Measurements from ENCODE around the gene SNX33.
"Not testable (repeated sequence)": the region's sequence is repeated elsewhere in the genome, so short reads cannot be mapped to it uniquely, and the experiment has no call there.

The SNX33 gene

GRCh38 chr15:75702436-75702835, 54.7 kb downstream of the SNX33 start:
- peak overlapping the region in 8 of 10 experiments; percentile 25 to 63 (median 48); a peak in 12 of 20 replicates for H3K4me3 ChIP-seq
- peak overlapping the region; percentile 90 to 100 (median 100) for H3K4me2 ChIP-seq
- H3K4me1 ChIP-seq: peaks cover 83 to 91% (median 89%) of the 10 kb centered on the region in 10 experiments
- H3K9ac ChIP-seq: peak overlapping the region; percentile 20 to 87 (median 81); a peak in 21 of 22 replicates
- H3K36me3 ChIP-seq: no peaks in the 10 kb centered on the region
- peaks cover 0 to 4% (median 0%) of the 10 kb centered on the region in 11 experiments; a peak in 2 of 22 replicates for H4K20me1 ChIP-seq
- H3K27ac ChIP-seq: peak overlapping the region; percentile 12 to 95 (median 91); a peak in 21 of 22 replicates
- H3K27me3 ChIP-seq: peaks cover 0 to 4% (median 0%) of the 10 kb centered on the region in 11 experiments; a peak in 1 of 22 replicates
- no peak for TF ChIP-seq Cebpa-rat (IDR thresholded peaks at IDR 0.05)
- H3K9me3 ChIP-seq (replicated peaks in 1 of 11): no peaks in the 10 kb centered on the region

- H3K9me3 ChIP-seq (replicated peaks in 1 of 11); H3K4me3 ChIP-seq; H3K36me3 ChIP-seq; H3K27me3 ChIP-seq; H4K20me1 ChIP-seq: not testable (repeated sequence)
- Histone ChIP-seq H3K4me2 (peak overlapping the region; percentile 50 to 89 (median 77)), H3K9ac (peak overlapping the region in 10 of 11 experiments; percentile 59 to 80 (median 72); a peak in 18 of 22 replicates), H3K27ac (peak overlapping the region in 10 of 11 experiments; percentile 51 to 90 (median 84); a peak in 20 of 22 replicates), H3K4me1 (peaks cover 71 to 85% (median 83%) of the 10 kb centered on the region in 10 experiments)
Measured at GRCh38 chr15:75703440-75704262, 55.9 kb downstream of the SNX33 start.

GRCh38 chr15:75704263-75704615, 56.5 kb downstream of the SNX33 start:
- H3K4me1 ChIP-seq: peaks cover 67 to 85% (median 83%) of the 10 kb centered on the region in 10 experiments
- no peak overlapping the region for H3K4me3 ChIP-seq
- TF ChIP-seq Cebpa-rat (IDR thresholded peaks at IDR 0.05): no peak
- H3K27ac ChIP-seq: peak overlapping the region in 10 of 11 experiments; percentile 49 to 88 (median 82); a peak in 20 of 22 replicates
- no peaks in the 10 kb centered on the region for H3K36me3 ChIP-seq
- H4K20me1 ChIP-seq: peaks cover 0 to 4% (median 0%) of the 10 kb centered on the region in 11 experiments; a peak in 2 of 22 replicates
- H3K9ac ChIP-seq: peak overlapping the region; percentile 34 to 76 (median 64); a peak in 18 of 22 replicates
- H3K4me2 ChIP-seq: peak overlapping the region; percentile 44 to 89 (median 77)
- H3K9me3 ChIP-seq (replicated peaks in 1 of 11): no peaks in the 10 kb centered on the region
- no peaks in the 10 kb centered on the region for H3K27me3 ChIP-seq

- no peak overlapping the region for H3K4me3 ChIP-seq
- no peak for TF ChIP-seq Cebpa-rat (IDR thresholded peaks at IDR 0.05)
- H3K27me3 ChIP-seq: no peaks in the 10 kb centered on the region
- peak overlapping the region; percentile 34 to 76 (median 64); a peak in 18 of 22 replicates for H3K9ac ChIP-seq
- peak overlapping the region; percentile 44 to 89 (median 77) for H3K4me2 ChIP-seq
- H3K4me1 ChIP-seq: peaks cover 67 to 85% (median 83%) of the 10 kb centered on the region in 10 experiments
- no peaks in the 10 kb centered on the region for H3K36me3 ChIP-seq
- H3K9me3 ChIP-seq (replicated peaks in 1 of 11): no peaks in the 10 kb centered on the region
- peaks cover 0 to 3% (median 0%) of the 10 kb centered on the region in 11 experiments; a peak in 2 of 22 replicates for H4K20me1 ChIP-seq
- H3K27ac ChIP-seq: peak overlapping the region in 10 of 11 experiments; percentile 49 to 88 (median 82); a peak in 20 of 22 replicates
Measured at GRCh38 chr15:75704618-75705017, 56.9 kb downstream of the SNX33 start.

- peak overlapping the region; percentile 62 to 89 (median 77) for H3K4me2 ChIP-seq
- H3K9me3 ChIP-seq (replicated peaks in 1 of 11); H3K4me3 ChIP-seq; H3K27me3 ChIP-seq; H4K20me1 ChIP-seq; H3K36me3 ChIP-seq: not testable (repeated sequence)
- peak overlapping the region in 9 of 11 experiments; percentile 71 to 88 (median 82); a peak in 15 of 22 replicates for H3K27ac ChIP-seq
- peak overlapping the region in 9 of 11 experiments; percentile 43 to 76 (median 70); a peak in 10 of 22 replicates for H3K9ac ChIP-seq
- peaks cover 60 to 82% (median 79%) of the 10 kb centered on the region in 10 experiments for H3K4me1 ChIP-seq
Measured at GRCh38 chr15:75705375-75705774, 57.7 kb downstream of the SNX33 start.

GRCh38 chr15:75705854-75706681, 58.4 kb downstream of the SNX33 start:
- TF ChIP-seq Cebpa-rat (IDR thresholded peaks at IDR 0.05): no peak
- no peak overlapping the region for H3K4me3 ChIP-seq
- peak overlapping the region; percentile 62 to 89 (median 77) for H3K4me2 ChIP-seq
- H3K9ac ChIP-seq: peak overlapping the region; percentile 18 to 71 (median 56); a peak in 19 of 22 replicates
- H3K9me3 ChIP-seq (replicated peaks in 1 of 11): no peaks in the 10 kb centered on the region
- H3K36me3 ChIP-seq: no peaks in the 10 kb centered on the region
- H4K20me1 ChIP-seq: no peaks in the 10 kb centered on the region
- no peaks in the 10 kb centered on the region for H3K27me3 ChIP-seq
- H3K4me1 ChIP-seq: peaks cover 53 to 75% (median 72%) of the 10 kb centered on the region in 10 experiments
- H3K27ac ChIP-seq: peak overlapping the region in 10 of 11 experiments; percentile 49 to 88 (median 62); a peak in 20 of 22 replicates

GRCh38 chr15:75706682-75706954, 58.9 kb downstream of the SNX33 start:
- Histone ChIP-seq H3K36me3 (no peaks in the 10 kb centered on the region), H3K27ac (peak overlapping the region in 5 of 11 experiments; percentile 54 to 88 (median 84); a peak in 5 of 22 replicates), H3K9ac (peak overlapping the region in 3 of 11 experiments; percentile 47 to 70 (median 56); a peak in 2 of 22 replicates), H4K20me1 (no peaks in the 10 kb centered on the region), H3K9me3 (replicated peaks in 1 of 11) (no peaks in the 10 kb centered on the region), H3K27me3 (no peaks in the 10 kb centered on the region), H3K4me3 (no peak overlapping the region), H3K4me2 (peak overlapping the region; percentile 62 to 89 (median 77); a peak in 20 of 22 replicates), H3K4me1 (peaks cover 51 to 73% (median 68%) of the 10 kb centered on the region in 10 experiments)
- no peak for TF ChIP-seq Cebpa-rat (IDR thresholded peaks at IDR 0.05)

- not testable (repeated sequence) for H3K27ac ChIP-seq; H3K4me3 ChIP-seq; H3K9me3 ChIP-seq (replicated peaks in 1 of 11); H3K36me3 ChIP-seq; H3K9ac ChIP-seq; H4K20me1 ChIP-seq
- Histone ChIP-seq H3K4me1 (peaks cover 46 to 66% (median 56%) of the 10 kb centered on the region in 10 experiments), H3K4me2 (peak overlapping the region; percentile 35 to 60 (median 50); a peak in 21 of 22 replicates), H3K27me3 (peaks cover 15 to 22% (median 18%) of the 10 kb centered on the region in 11 experiments)
Measured at GRCh38 chr15:75709458-75709857, 61.7 kb downstream of the SNX33 start.

- H3K4me1 ChIP-seq: peaks cover 38 to 52% (median 41%) of the 10 kb centered on the region in 10 experiments
- H4K20me1 ChIP-seq; H3K4me3 ChIP-seq; H3K9me3 ChIP-seq (replicated peaks in 1 of 11); H3K36me3 ChIP-seq; H3K4me2 ChIP-seq; H3K9ac ChIP-seq; H3K27ac ChIP-seq: not testable (repeated sequence)
- peaks cover 15 to 22% (median 18%) of the 10 kb centered on the region in 11 experiments for H3K27me3 ChIP-seq
Measured at GRCh38 chr15:75710874-75711273, 63.2 kb downstream of the SNX33 start.

GRCh38 chr15:75711495-75711894, 63.8 kb downstream of the SNX33 start:
- peak overlapping the region in 6 of 11 experiments; percentile 44 to 67 (median 59); a peak in 10 of 22 replicates for H3K4me2 ChIP-seq
- H3K4me3 ChIP-seq; H4K20me1 ChIP-seq; H3K9me3 ChIP-seq (replicated peaks in 1 of 11); H3K36me3 ChIP-seq; H3K27ac ChIP-seq; H3K9ac ChIP-seq: not testable (repeated sequence)
- peaks cover 32 to 46% (median 35%) of the 10 kb centered on the region in 10 experiments for H3K4me1 ChIP-seq
- H3K27me3 ChIP-seq: peaks cover 15 to 22% (median 18%) of the 10 kb centered on the region in 11 experiments

Data from BLaER1 treated with 17β-estradiol and CSF1 and Interleukin-3, amounts not matched to agents 10 nM and 100 nM (cell line).